ENCODE measurements around the gene NOMO2. TPM values are rescaled to one million over a fixed set of nuclear protein-coding genes. Genes with fewer than 3 reads are reported as not detected.
"Not testable (repeated sequence)": the region's sequence is repeated elsewhere in the genome, so short reads cannot be mapped to it uniquely, and the experiment has no call there.

Gene NOMO2
- polyA plus RNA-seq (66.0 to 118 TPM (median 86.5 TPM) in 3 replicates), polyA minus RNA-seq (123 to 135 TPM (median 129 TPM) in 3 replicates)
- polyA plus RNA-seq (2011; ENCODE audit: low read depth) = 68.5 TPM
- polyA plus RNA-seq (2011; cell fraction: cytosol; rRNA removed) = 53.4 and 57.3 TPM in 2 replicates
- polyA plus RNA-seq (2011; cell fraction: nucleus; rRNA removed) = 182 and 233 TPM in 2 replicates
- 102 and 104 TPM in 2 replicates for polyA plus RNA-seq (2012; ENCODE audit: low replicate concordance)
- 92.7 TPM for polyA minus RNA-seq (2011; cell fraction: cytosol; rRNA and poly(A)+ RNA removed)
- 150 and 181 TPM in 2 replicates for polyA minus RNA-seq (2011; cell fraction: nucleus; rRNA and poly(A)+ RNA removed)

GRCh38 chr16:18561727-18562314 lies at the start of gene NOMO2:
Gene NOMO2 (minus strand): TSS chr16:18562097. CDS start chr16:18562040, 57 bp downstream.
- dilution Hi-C loops (cut with MboI; ENCODE audit: extremely low pct_ligation_motif_present, low sequenced_read_pairs); DNase-seq (ENCODE audit: low read depth, low spot score); H3K79me2 ChIP-seq (ENCODE audit: control insufficient read depth, insufficient read depth, low read length); FAIRE-seq; H3K27me3 ChIP-seq (ENCODE audit: control insufficient read depth, extremely low read depth, insufficient read depth, low read length); H3K9me1 ChIP-seq (ENCODE audit: control insufficient read depth, extremely low read depth, insufficient read depth, low read length); H4K20me1 ChIP-seq (ENCODE audit: control insufficient read depth, extremely low read depth, insufficient read depth, low read length); H3K9me3 ChIP-seq (ENCODE audit: control insufficient read depth, low read depth, low read length); H3K4me1 ChIP-seq (ENCODE audit: control insufficient read depth, extremely low read depth, insufficient read depth, low read length); H2AFZ ChIP-seq (ENCODE audit: control insufficient read depth, low read length); H3K36me3 ChIP-seq (ENCODE audit: control insufficient read depth in 2 of 2, extremely low read depth in 1 of 2, insufficient read depth in 2 of 2, low read length in 2 of 2); H3K4me2 ChIP-seq (ENCODE audit: control insufficient read depth, extremely low read depth, insufficient read depth, low read depth, low read length): not testable (repeated sequence)
- peak within 1 kb of the TSS; percentile 47 for H3K9ac ChIP-seq (ENCODE audit: control insufficient read depth, extremely low read depth, insufficient read depth, low read length)
- H3K4me3 ChIP-seq (ENCODE audit: control insufficient read depth in 2 of 3, extremely low read depth in 1 of 3, insufficient read depth in 2 of 3, low read depth in 1 of 3, low read length in 3 of 3) = peak within 1 kb of the TSS in 2 of 3 experiments; percentile 44 to 51
- peak within 1 kb of the TSS; percentile 8 for H3K27ac ChIP-seq (ENCODE audit: control insufficient read depth, insufficient read depth, low read length)

- H3K27me3 ChIP-seq (ENCODE audit: control insufficient read depth, extremely low read depth, insufficient read depth, low read length); DNase-seq (ENCODE audit: low read depth, low spot score); H3K27ac ChIP-seq (ENCODE audit: control insufficient read depth, insufficient read depth, low read length); H2AFZ ChIP-seq (ENCODE audit: control insufficient read depth, low read length); H3K36me3 ChIP-seq (ENCODE audit: control insufficient read depth in 2 of 2, extremely low read depth in 1 of 2, insufficient read depth in 2 of 2, low read length in 2 of 2); H3K9me3 ChIP-seq (ENCODE audit: control insufficient read depth, low read depth, low read length); H4K20me1 ChIP-seq (ENCODE audit: control insufficient read depth, extremely low read depth, insufficient read depth, low read length); H3K4me3 ChIP-seq (ENCODE audit: control insufficient read depth in 2 of 3, extremely low read depth in 1 of 3, insufficient read depth in 2 of 3, low read depth in 1 of 3, low read length in 3 of 3); H3K9ac ChIP-seq (ENCODE audit: control insufficient read depth, extremely low read depth, insufficient read depth, low read length); dilution Hi-C loops (cut with MboI; ENCODE audit: extremely low pct_ligation_motif_present, low sequenced_read_pairs); H3K79me2 ChIP-seq (ENCODE audit: control insufficient read depth, insufficient read depth, low read length); H3K4me2 ChIP-seq (ENCODE audit: control insufficient read depth, extremely low read depth, insufficient read depth, low read depth, low read length); H3K9me1 ChIP-seq (ENCODE audit: control insufficient read depth, extremely low read depth, insufficient read depth, low read length); FAIRE-seq; H3K4me1 ChIP-seq (ENCODE audit: control insufficient read depth, extremely low read depth, insufficient read depth, low read length): not testable (repeated sequence)
Measured at GRCh38 chr16:18610147-18610803, 48.4 kb upstream of the NOMO2 start.

- H3K4me1 ChIP-seq (ENCODE audit: control insufficient read depth, extremely low read depth, insufficient read depth, low read length); H3K27me3 ChIP-seq (ENCODE audit: control insufficient read depth, extremely low read depth, insufficient read depth, low read length); H3K9me3 ChIP-seq (ENCODE audit: control insufficient read depth, low read depth, low read length); dilution Hi-C loops (cut with MboI; ENCODE audit: extremely low pct_ligation_motif_present, low sequenced_read_pairs); H3K4me3 ChIP-seq (ENCODE audit: control insufficient read depth in 2 of 3, extremely low read depth in 1 of 3, insufficient read depth in 2 of 3, low read depth in 1 of 3, low read length in 3 of 3); H3K4me2 ChIP-seq (ENCODE audit: control insufficient read depth, extremely low read depth, insufficient read depth, low read depth, low read length); H3K79me2 ChIP-seq (ENCODE audit: control insufficient read depth, insufficient read depth, low read length); H3K27ac ChIP-seq (ENCODE audit: control insufficient read depth, insufficient read depth, low read length); FAIRE-seq; H2AFZ ChIP-seq (ENCODE audit: control insufficient read depth, low read length); H4K20me1 ChIP-seq (ENCODE audit: control insufficient read depth, extremely low read depth, insufficient read depth, low read length); DNase-seq (ENCODE audit: low read depth, low spot score); H3K9ac ChIP-seq (ENCODE audit: control insufficient read depth, extremely low read depth, insufficient read depth, low read length); H3K36me3 ChIP-seq (ENCODE audit: control insufficient read depth in 2 of 2, extremely low read depth in 1 of 2, insufficient read depth in 2 of 2, low read length in 2 of 2); H3K9me1 ChIP-seq (ENCODE audit: control insufficient read depth, extremely low read depth, insufficient read depth, low read length): not testable (repeated sequence)
Measured at GRCh38 chr16:18608271-18608670, 46.4 kb upstream of the NOMO2 start.

- H3K4me3 ChIP-seq (ENCODE audit: control insufficient read depth in 2 of 3, extremely low read depth in 1 of 3, insufficient read depth in 2 of 3, low read depth in 1 of 3, low read length in 3 of 3); DNase-seq (ENCODE audit: low read depth, low spot score); H3K9ac ChIP-seq (ENCODE audit: control insufficient read depth, extremely low read depth, insufficient read depth, low read length); H3K36me3 ChIP-seq (ENCODE audit: control insufficient read depth in 2 of 2, extremely low read depth in 1 of 2, insufficient read depth in 2 of 2, low read length in 2 of 2); H3K4me1 ChIP-seq (ENCODE audit: control insufficient read depth, extremely low read depth, insufficient read depth, low read length); H3K27me3 ChIP-seq (ENCODE audit: control insufficient read depth, extremely low read depth, insufficient read depth, low read length); H3K9me3 ChIP-seq (ENCODE audit: control insufficient read depth, low read depth, low read length); dilution Hi-C loops (cut with MboI; ENCODE audit: extremely low pct_ligation_motif_present, low sequenced_read_pairs); H3K79me2 ChIP-seq (ENCODE audit: control insufficient read depth, insufficient read depth, low read length); H3K27ac ChIP-seq (ENCODE audit: control insufficient read depth, insufficient read depth, low read length); FAIRE-seq; H4K20me1 ChIP-seq (ENCODE audit: control insufficient read depth, extremely low read depth, insufficient read depth, low read length); H3K4me2 ChIP-seq (ENCODE audit: control insufficient read depth, extremely low read depth, insufficient read depth, low read depth, low read length); H3K9me1 ChIP-seq (ENCODE audit: control insufficient read depth, extremely low read depth, insufficient read depth, low read length); H2AFZ ChIP-seq (ENCODE audit: control insufficient read depth, low read length): not testable (repeated sequence)
Measured at GRCh38 chr16:18603572-18604246, 41.8 kb upstream of the NOMO2 start.
